A549 (cell line): Measurements from ENCODE around the gene TXNDC15.

Source experiments
- CTCF ChIP-seq: fragments of >200 bp; sonication (Bioruptor Twin); formaldehyde crosslinking; IDR thresholded peaks from 3 replicates; pipeline ENCODE4 v1.5.1; 2016
- EHMT2 ChIP-seq: fragments of 200-600 bp; sonication (generic); IDR thresholded peaks from 2 replicates; pipeline ENCODE4 v1.6.1; 2016; ENCODE audit warnings: antibody characterized with exemption, low read depth, mild to moderate bottlenecking, moderate library complexity
- HOXA7 ChIP-seq: fragments of 250-450 bp; sonication (Bioruptor Pico); IDR thresholded peaks from 2 replicates; pipeline ENCODE4 v1.5.0; 2020; ENCODE audit warnings: mild to moderate bottlenecking, moderate library complexity
- MYC ChIP-seq: IDR thresholded peaks from 2 replicates; pipeline ENCODE4 v1.6.1; 2012; ENCODE audit warnings: mild to moderate bottlenecking, inconsistent platforms, low read length, improper control_type of control experiment, borderline replicate concordance
- RFX5 ChIP-seq: fragments of 450-650 bp; IDR thresholded peaks from 2 replicates; pipeline ENCODE4 v1.7.1; 2014; ENCODE audit warnings: antibody characterized with exemption, mild to moderate bottlenecking, moderate library complexity

GRCh38 chr5:134892926-134893325, 18.8 kb downstream of the TXNDC15 start:
- TF ChIP-seq CTCF: no peak
- no peak for TF ChIP-seq MYC
- no peak for TF ChIP-seq HOXA7 (CRISPR knock-in tag)
- no peak for TF ChIP-seq EHMT2
- no peak for TF ChIP-seq RFX5
